ENCODE data around the gene CENPS.
A peak's percentile ranks its signal among the peaks of the same experiment; 100 is the strongest.

The CENPS gene

DNA sequence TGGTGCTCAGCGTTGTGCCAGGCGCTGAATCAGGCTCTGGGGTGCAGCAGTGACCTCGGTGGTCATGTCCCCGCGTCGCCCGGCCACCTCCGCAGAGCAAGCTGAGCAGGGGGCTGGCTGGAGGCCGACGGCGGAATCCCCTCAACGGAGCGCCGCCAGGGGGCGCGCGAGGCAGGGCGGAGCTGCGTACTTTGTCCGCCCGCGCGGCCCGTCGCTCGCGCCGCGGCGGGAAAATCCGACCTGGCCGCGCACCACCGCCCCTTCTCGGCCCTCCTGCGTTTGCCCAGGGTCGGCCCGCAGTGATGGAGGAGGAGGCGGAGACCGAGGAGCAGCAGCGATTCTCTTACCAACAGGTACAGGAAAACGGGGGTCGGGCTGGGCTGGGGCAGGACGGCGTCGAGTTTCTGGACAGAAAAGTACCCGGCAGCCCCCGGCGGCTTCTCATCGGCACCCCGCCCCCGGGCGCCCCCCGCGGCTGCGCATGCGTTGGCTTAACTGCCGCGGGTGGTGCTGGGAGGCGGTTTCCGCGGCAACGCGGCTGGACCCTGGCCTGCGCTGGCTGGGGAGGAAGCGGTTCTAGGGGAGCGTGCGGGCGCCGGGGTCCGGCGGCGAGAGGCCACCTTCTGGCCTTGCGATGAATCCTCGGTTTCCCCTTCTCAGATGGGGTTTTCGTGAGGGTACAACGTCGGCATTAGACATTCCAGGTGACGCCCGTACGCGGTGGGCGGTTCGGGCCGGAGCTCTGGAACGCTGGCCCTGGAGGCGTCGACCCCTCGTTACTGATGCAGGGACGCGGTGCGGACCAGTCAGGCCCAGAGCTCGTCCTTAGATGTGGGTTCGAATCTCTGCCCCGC lies at the start of gene CENPS:
CENPS (plus strand) TSS at position 218 of the 854 bp plus-strand sequence; CDS start at position 303, 85 bp downstream.
- no peaks in the 10 kb centered on the region for H3K9me3 Mint-ChIP-seq
- H3K4me1 Mint-ChIP-seq: peaks cover 8% of the 10 kb centered on the region
- ATAC-seq (replicated peaks; ENCODE audit: extremely low read depth, poor library complexity, severe bottlenecking) (peak; percentile 81), DNase-seq (ENCODE audit: low spot score in 2 of 2) (peak; percentile 76 to 84)
- H3K4me3 Mint-ChIP-seq: peak within 1 kb of the TSS; percentile 89
- H3K36me3 Mint-ChIP-seq (ENCODE audit: insufficient read depth): peaks cover 10% of the 10 kb centered on the region
- H3K27ac Mint-ChIP-seq (ENCODE audit: low read depth): peak within 1 kb of the TSS; percentile 80
- H3K27me3 Mint-ChIP-seq: no peaks in the 10 kb centered on the region

DNA sequence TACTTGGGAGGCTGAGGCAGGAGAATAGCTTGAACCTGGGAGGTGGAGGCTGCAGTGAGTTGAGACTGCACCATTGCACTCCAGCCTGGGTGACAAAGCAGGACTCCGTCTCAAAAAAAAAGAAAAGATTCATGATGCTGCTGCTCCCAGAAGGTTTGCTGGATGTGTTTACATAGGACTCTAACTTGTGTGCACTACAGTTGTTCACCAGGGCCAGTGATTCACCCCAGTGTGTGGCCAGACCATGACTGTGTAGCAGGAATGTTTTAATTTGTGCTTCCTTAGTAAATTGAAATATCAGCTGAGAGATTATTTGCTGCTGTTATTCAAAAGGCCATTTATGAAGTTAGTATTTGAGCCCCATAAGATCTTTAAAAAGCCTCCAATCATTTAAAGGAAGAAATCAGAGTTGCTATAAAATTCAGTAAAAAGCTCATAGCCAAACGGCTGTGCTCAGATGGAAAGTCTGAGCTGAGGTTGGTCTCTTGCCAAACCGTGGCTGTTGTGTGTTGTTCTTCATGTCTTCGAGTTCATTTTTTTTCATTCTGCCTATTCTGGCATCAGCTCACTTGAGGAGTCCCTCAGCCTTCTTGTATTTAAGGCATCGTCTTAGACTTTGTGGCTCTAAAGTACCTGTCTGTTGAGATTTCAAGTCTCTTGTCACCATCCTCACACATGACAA lies 49.5 kb upstream of the CENPS start:
- no peak overlapping the region for H3K27ac Mint-ChIP-seq (ENCODE audit: low read depth)
- ATAC-seq (replicated peaks; ENCODE audit: extremely low read depth, poor library complexity, severe bottlenecking) (no peak), DNase-seq (ENCODE audit: low spot score in 2 of 2) (no peak)
- no peaks in the 10 kb centered on the region for H3K9me3 Mint-ChIP-seq
- H3K27me3 Mint-ChIP-seq: no peaks in the 10 kb centered on the region
- no peak overlapping the region for H3K4me3 Mint-ChIP-seq
- H3K4me1 Mint-ChIP-seq: no peaks in the 10 kb centered on the region
- H3K36me3 Mint-ChIP-seq (ENCODE audit: insufficient read depth): peaks cover 8% of the 10 kb centered on the region

DNA sequence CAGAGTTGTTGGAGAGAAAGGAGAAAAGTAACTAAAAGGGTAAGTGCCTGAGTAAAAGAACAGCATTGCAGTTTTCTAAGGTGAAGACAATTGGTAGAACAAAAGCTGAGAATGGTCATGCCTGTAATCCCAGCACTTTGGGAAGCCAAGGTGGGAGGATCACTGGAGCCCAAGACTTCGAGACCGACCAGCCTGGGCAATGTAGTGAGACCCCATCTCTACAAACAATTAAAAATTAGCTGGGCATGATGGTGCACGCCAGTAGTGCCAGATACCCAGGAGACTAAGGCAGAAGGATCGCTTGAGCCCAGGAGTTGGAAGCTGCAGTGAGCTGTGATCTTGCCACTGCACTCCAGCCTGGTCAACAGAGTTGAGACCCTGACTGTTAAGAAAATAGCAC lies 46.6 kb upstream of the CENPS start:
- no peaks in the 10 kb centered on the region for H3K4me1 Mint-ChIP-seq
- H3K36me3 Mint-ChIP-seq (ENCODE audit: insufficient read depth): peaks cover 4% of the 10 kb centered on the region
- DNase-seq (ENCODE audit: low spot score in 2 of 2) (no peak), ATAC-seq (replicated peaks; ENCODE audit: extremely low read depth, poor library complexity, severe bottlenecking) (no peak)
- no peaks in the 10 kb centered on the region for H3K27me3 Mint-ChIP-seq
- no peak overlapping the region for H3K4me3 Mint-ChIP-seq
- H3K27ac Mint-ChIP-seq (ENCODE audit: low read depth): no peak overlapping the region
- H3K9me3 Mint-ChIP-seq: no peaks in the 10 kb centered on the region

DNA sequence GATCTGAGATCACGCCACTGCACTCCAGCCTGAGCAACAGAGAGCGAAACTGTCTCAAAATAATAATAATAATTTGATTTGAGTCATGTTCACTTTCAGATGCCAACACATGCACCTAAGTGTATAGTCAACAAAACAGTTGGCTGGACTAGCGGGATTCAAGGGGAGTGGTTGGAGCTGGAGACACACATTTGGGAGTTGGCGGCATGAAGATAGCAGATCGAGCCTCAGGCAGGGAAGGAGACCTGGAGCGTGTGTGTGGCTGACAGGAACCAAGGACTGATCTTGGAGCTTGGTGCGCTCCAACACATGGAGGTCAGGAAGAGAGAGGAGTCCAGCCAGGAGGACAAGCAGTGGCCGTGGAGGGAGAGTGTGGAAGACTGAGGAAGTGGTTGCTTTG lies 46.0 kb upstream of the CENPS start:
- H3K36me3 Mint-ChIP-seq (ENCODE audit: insufficient read depth): peaks cover 4% of the 10 kb centered on the region
- DNase-seq (ENCODE audit: low spot score in 2 of 2) (no peak), ATAC-seq (replicated peaks; ENCODE audit: extremely low read depth, poor library complexity, severe bottlenecking) (no peak)
- no peaks in the 10 kb centered on the region for H3K4me1 Mint-ChIP-seq
- peak overlapping the region; percentile 56 for H3K27ac Mint-ChIP-seq (ENCODE audit: low read depth)
- H3K4me3 Mint-ChIP-seq: no peak overlapping the region
- no peaks in the 10 kb centered on the region for H3K27me3 Mint-ChIP-seq
- no peaks in the 10 kb centered on the region for H3K9me3 Mint-ChIP-seq

DNA sequence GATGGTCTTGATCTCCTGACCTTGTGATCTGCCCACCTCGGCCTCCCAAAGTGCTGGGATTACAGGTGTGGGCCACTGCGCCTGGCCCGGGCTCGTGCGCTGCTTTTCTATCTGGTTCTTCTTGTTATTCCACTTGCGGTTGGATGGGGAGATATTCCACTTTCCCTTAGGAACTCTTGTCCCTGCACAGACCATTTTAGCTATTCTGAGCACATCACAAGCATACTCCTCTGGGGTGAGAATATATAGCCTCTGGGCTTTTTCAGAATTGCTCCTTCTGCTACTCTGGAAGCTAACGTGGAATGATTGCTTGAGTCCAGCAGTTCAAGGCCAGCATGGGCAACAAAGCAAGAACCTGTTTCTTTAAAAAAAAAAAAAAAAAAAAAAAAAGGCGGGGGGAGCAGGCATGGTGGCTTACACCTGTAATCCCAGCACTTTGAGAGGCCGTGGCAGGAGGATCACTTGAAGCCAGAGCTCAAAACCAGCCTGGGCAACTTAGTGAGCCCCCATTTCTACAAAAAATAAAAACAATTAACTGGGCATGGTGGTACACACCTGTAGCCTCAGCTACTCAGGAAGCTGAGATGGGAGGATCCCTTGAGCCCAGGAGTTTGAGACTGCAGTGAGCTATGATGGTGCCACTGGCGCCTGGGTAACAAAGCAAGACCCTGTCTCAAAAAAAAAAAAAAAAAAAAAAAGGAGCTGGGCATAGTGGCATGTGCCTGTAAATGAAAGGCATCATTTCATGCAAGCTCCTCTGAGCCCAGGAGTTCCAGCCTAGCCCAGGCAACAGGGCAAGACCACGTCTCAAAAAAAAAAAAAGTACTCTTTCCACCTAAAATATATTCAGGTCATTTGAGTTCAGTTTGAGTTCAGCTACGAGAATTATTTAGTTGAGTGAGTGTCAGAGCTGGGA lies 43.2 kb upstream of the CENPS start:
- no peak overlapping the region for H3K27ac Mint-ChIP-seq (ENCODE audit: low read depth)
- H3K4me3 Mint-ChIP-seq: no peak overlapping the region
- no peak for DNase-seq (ENCODE audit: low spot score in 2 of 2)
- no peak for ATAC-seq (replicated peaks; ENCODE audit: extremely low read depth, poor library complexity, severe bottlenecking)
- H3K9me3 Mint-ChIP-seq: no peaks in the 10 kb centered on the region
- peaks cover 2% of the 10 kb centered on the region for H3K36me3 Mint-ChIP-seq (ENCODE audit: insufficient read depth)
- H3K4me1 Mint-ChIP-seq: no peaks in the 10 kb centered on the region
- H3K27me3 Mint-ChIP-seq: no peaks in the 10 kb centered on the region

DNA sequence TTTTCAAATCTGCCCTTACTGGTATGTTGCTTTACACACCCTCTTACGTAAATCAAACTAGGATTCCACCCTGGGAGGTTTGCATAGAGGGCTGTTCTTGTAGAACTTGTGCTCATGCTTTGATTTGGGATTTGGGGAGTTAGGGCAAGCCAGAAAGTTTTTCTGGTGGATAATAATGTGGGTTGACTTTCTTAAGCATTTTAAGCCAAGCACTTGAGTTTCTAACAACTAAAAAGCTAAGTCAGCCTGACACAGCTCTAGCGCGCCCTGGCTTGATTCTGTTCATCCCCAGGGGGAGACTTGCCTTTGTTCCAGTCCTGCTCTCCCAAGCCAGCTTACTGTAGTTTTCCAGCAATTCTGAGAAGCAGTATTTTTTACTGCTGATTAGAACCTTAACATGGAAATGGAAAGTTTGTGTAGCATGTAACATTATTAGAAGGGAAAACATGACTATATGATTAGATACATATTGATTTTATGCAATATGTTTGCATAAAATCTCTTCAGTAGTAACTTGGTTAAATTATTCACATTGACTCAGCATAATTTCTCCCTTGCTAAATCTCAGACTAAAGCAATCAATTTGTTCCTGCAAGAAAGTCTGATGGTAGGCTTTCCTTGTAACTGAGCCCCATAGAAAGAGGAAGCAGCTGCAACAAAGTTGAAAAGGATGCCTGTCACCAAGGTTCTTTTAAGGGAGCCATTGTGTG lies 42.4 kb upstream of the CENPS start:
- Mint-ChIP-seq H3K27ac (ENCODE audit: low read depth) (no peak overlapping the region), H3K36me3 (ENCODE audit: insufficient read depth) (no peaks in the 10 kb centered on the region), H3K4me1 (no peaks in the 10 kb centered on the region), H3K9me3 (no peaks in the 10 kb centered on the region), H3K4me3 (no peak overlapping the region), H3K27me3 (no peaks in the 10 kb centered on the region)
- ATAC-seq (replicated peaks; ENCODE audit: extremely low read depth, poor library complexity, severe bottlenecking) (no peak), DNase-seq (ENCODE audit: low spot score in 2 of 2) (no peak)

DNA sequence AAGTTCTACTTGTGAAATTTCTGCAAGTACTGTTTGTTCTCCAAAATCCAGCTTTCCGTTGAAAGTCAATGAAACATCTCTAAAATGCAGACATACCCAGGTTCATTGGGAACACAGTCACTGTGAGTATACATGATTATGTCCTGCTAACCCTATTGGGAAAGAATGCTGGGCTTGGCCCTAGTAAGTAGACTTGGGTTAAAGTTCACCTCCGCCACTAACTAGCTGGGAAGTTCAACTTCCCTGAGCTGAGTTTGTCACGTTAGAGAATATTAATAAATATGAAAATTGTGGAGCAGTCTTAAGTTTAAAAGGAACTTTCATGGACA lies 41.9 kb upstream of the CENPS start:
- no peak overlapping the region for H3K27ac Mint-ChIP-seq (ENCODE audit: low read depth)
- no peak overlapping the region for H3K4me3 Mint-ChIP-seq
- no peak for ATAC-seq (replicated peaks; ENCODE audit: extremely low read depth, poor library complexity, severe bottlenecking)
- no peak for DNase-seq (ENCODE audit: low spot score in 2 of 2)
- H3K9me3 Mint-ChIP-seq: no peaks in the 10 kb centered on the region
- H3K36me3 Mint-ChIP-seq (ENCODE audit: insufficient read depth): no peaks in the 10 kb centered on the region
- H3K4me1 Mint-ChIP-seq: no peaks in the 10 kb centered on the region
- H3K27me3 Mint-ChIP-seq: no peaks in the 10 kb centered on the region

DNA sequence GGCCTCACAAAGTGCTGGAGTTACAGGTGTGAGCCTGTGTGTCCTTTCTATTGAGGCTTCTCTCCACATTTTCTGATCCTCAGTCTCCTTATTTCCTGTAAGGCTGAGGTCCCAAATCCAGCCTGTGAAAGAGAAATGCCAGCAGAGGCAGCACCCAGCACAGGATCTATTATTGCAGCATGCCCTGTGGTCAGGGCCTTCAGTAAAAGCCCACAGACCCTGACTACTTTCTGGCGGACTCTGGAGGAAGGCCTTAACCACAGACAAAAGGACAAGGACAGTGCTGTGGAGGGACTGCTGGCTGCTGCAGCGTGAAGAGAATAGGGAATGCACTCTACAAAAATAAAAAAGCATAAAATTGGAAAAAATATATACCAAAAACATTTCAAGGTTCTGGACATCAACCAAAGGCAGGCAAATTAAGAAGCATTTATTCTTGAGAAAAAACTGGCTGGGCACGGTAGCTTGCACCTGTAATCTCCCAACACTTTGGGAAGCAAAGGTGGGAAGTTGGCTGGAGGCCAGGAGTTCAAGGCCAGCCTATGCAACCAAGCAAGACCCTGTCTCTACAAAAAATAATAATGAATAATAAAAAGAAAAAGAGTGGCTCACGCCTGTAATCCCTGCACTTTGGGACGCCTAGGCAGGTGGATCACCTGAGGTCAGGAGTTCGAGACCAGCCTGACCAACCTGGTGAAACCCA lies 40.8 kb upstream of the CENPS start:
- no peak for DNase-seq (ENCODE audit: low spot score in 2 of 2)
- H3K9me3 Mint-ChIP-seq: no peaks in the 10 kb centered on the region
- no peak for ATAC-seq (replicated peaks; ENCODE audit: extremely low read depth, poor library complexity, severe bottlenecking)
- no peaks in the 10 kb centered on the region for H3K27me3 Mint-ChIP-seq
- H3K27ac Mint-ChIP-seq (ENCODE audit: low read depth): no peak overlapping the region
- H3K36me3 Mint-ChIP-seq (ENCODE audit: insufficient read depth): peaks cover 2% of the 10 kb centered on the region
- H3K4me1 Mint-ChIP-seq: no peaks in the 10 kb centered on the region
- no peak overlapping the region for H3K4me3 Mint-ChIP-seq

- H3K4me1 Mint-ChIP-seq: peaks cover 11% of the 10 kb centered on the region
- H3K4me3 Mint-ChIP-seq: no peak overlapping the region
- H3K36me3 Mint-ChIP-seq (ENCODE audit: insufficient read depth): peaks cover 7% of the 10 kb centered on the region
- no peaks in the 10 kb centered on the region for H3K27me3 Mint-ChIP-seq
- no peak overlapping the region for H3K27ac Mint-ChIP-seq (ENCODE audit: low read depth)
- no peaks in the 10 kb centered on the region for H3K9me3 Mint-ChIP-seq
- ATAC-seq (replicated peaks; ENCODE audit: extremely low read depth, poor library complexity, severe bottlenecking) (no peak), DNase-seq (ENCODE audit: low spot score in 2 of 2) (no peak)
These were observed 33.4 kb upstream of the CENPS start for GRCh38 chr1:10396870-10397269.

GRCh38 chr1:10398278-10398733 lies 31.9 kb upstream of the CENPS start:
- Mint-ChIP-seq H3K4me1 (peaks cover 11% of the 10 kb centered on the region), H3K27me3 (no peaks in the 10 kb centered on the region), H3K4me3 (peak overlapping the region; percentile 90), H3K36me3 (ENCODE audit: insufficient read depth) (peaks cover 12% of the 10 kb centered on the region), H3K27ac (ENCODE audit: low read depth) (peak overlapping the region; percentile 61), H3K9me3 (no peaks in the 10 kb centered on the region)
- peak in 1 of 2 donors; percentile 10 for DNase-seq (ENCODE audit: low spot score in 2 of 2)
- no peak for ATAC-seq (replicated peaks; ENCODE audit: extremely low read depth, poor library complexity, severe bottlenecking)

- peak; percentile 99 for ATAC-seq (replicated peaks; ENCODE audit: extremely low read depth, poor library complexity, severe bottlenecking)
- Mint-ChIP-seq H3K4me1 (peaks cover 11% of the 10 kb centered on the region), H3K4me3 (peak within 1 kb of the TSS; percentile 90)
These were observed 31.3 kb upstream of the CENPS start, which contains the start of gene PGD for GRCh38 chr1:10398734-10399443. Gene PGD, plus strand, starts transcription at chr1:10399064. Its CDS starts 54 bp downstream, at chr1:10399118.

More at GRCh38 chr1:10398734-10399443, 31.3 kb upstream of the CENPS start, which contains the start of gene PGD:
- peaks cover 18% of the 10 kb centered on the region for H3K36me3 Mint-ChIP-seq (ENCODE audit: insufficient read depth)
- DNase-seq (ENCODE audit: low spot score in 2 of 2): peak; percentile 91 to 94
- H3K27ac Mint-ChIP-seq (ENCODE audit: low read depth): peak within 1 kb of the TSS; percentile 61
- no peaks in the 10 kb centered on the region for H3K9me3 Mint-ChIP-seq
- H3K27me3 Mint-ChIP-seq: no peaks in the 10 kb centered on the region
